Stimulated activated CD4-positive, alpha-beta T cell treated with anti-CD3 and anti-CD28 coated beads, Interleukin-15, amount 100 ng/mL, for 24 hours (primary cell): Measurements from ENCODE around the gene TMEM9.
A peak's percentile ranks its signal among the peaks of the same experiment; 100 is the strongest.

ENCODE experiments used
- DNase-seq: peaks from one replicate; pipeline ENCODE4 v3.0.0-alpha.2; 2020

The TMEM9 gene

GRCh38 chr1:201126463-201126831 lies 27.8 kb downstream of the TMEM9 start:
- DNase-seq: no peak

GRCh38 chr1:201125800-201126199 lies 28.5 kb downstream of the TMEM9 start:
- no peak for DNase-seq

GRCh38 chr1:201125019-201125418 lies 29.3 kb downstream of the TMEM9 start:
- DNase-seq: no peak

- DNase-seq: no peak
These were observed 30.4 kb downstream of the TMEM9 start for GRCh38 chr1:201123866-201124265.

GRCh38 chr1:201122321-201122957 lies 31.8 kb downstream of the TMEM9 start:
- no peak for DNase-seq

GRCh38 chr1:201119206-201120197 lies 34.8 kb downstream of the TMEM9 start:
- DNase-seq: peak; percentile 70

- no peak for DNase-seq
These were observed 38.2 kb downstream of the TMEM9 start for GRCh38 chr1:201116091-201116490.

GRCh38 chr1:201115390-201115937 lies 38.8 kb downstream of the TMEM9 start:
- peak; percentile 7 for DNase-seq

- peak; percentile 86 for DNase-seq
These were observed 39.8 kb downstream of the TMEM9 start for GRCh38 chr1:201114245-201115131.

GRCh38 chr1:201113451-201114244 lies 40.6 kb downstream of the TMEM9 start:
- no peak for DNase-seq

- DNase-seq: no peak
These were observed 41.3 kb downstream of the TMEM9 start for GRCh38 chr1:201112926-201113325.

GRCh38 chr1:201112173-201112731 lies 42.0 kb downstream of the TMEM9 start, which contains the start of gene CACNA1S:
TSS of gene CACNA1S (minus strand) at chr1:201112426. CDS start at chr1:201112339, 87 bp downstream.
- DNase-seq: no peak

GRCh38 chr1:201111672-201112071 lies 42.6 kb downstream of the TMEM9 start:
- no peak for DNase-seq

- no peak for DNase-seq
These were observed 43.1 kb downstream of the TMEM9 start for GRCh38 chr1:201111156-201111555.

GRCh38 chr1:201110616-201111015 lies 43.7 kb downstream of the TMEM9 start:
- no peak for DNase-seq

- DNase-seq: no peak
These were observed 44.1 kb downstream of the TMEM9 start for GRCh38 chr1:201110138-201110537.

- no peak for DNase-seq
These were observed 44.6 kb downstream of the TMEM9 start for GRCh38 chr1:201109651-201110050.

- DNase-seq: no peak
These were observed 45.7 kb downstream of the TMEM9 start for GRCh38 chr1:201108614-201109013.

GRCh38 chr1:201105688-201106087 lies 48.6 kb downstream of the TMEM9 start:
- DNase-seq: no peak

GRCh38 chr1:201104141-201104540 lies 50.1 kb downstream of the TMEM9 start:
- no peak for DNase-seq

GRCh38 chr1:201103666-201104065 lies 50.6 kb downstream of the TMEM9 start:
- no peak for DNase-seq
